Neural progenitor cell (in vitro differentiated cells): ENCODE data around the gene BCAS2.

Source experiments
- EZH2phosphoT487 ChIP-seq: fragments of 200-600 bp; sonication (generic); IDR thresholded peaks from 2 replicates; pipeline ENCODE4 v1.6.1; 2017; ENCODE audit warnings: antibody characterized with exemption
- TF ChIP-seq, protein P1 (sequence below): fragments of 200-600 bp; sonication (generic); IDR thresholded peaks from 2 replicates; pipeline ENCODE4 v1.5.1; 2017; ENCODE audit warnings: antibody characterized with exemption, mild to moderate bottlenecking

DNA sequence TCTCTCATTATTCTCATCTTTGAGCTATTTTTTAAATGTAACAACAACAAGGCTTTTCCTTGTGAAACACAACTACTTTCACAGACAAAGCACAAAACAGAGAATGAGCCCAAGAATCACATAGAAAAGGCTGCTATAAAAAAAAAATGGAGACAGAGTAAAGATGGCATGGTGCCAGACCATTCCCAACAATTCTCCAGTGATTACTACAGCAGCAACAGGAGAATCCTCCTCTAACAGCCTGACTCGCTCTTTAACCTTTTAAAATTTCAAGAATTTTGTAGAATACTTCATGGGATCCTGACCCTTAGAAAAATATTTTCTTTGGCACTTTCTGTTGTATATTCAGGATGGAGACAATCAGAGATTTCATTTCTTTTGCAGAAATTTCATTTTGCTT lies 3.8 kb upstream of the BCAS2 start:
- TF ChIP-seq, protein P1, sequence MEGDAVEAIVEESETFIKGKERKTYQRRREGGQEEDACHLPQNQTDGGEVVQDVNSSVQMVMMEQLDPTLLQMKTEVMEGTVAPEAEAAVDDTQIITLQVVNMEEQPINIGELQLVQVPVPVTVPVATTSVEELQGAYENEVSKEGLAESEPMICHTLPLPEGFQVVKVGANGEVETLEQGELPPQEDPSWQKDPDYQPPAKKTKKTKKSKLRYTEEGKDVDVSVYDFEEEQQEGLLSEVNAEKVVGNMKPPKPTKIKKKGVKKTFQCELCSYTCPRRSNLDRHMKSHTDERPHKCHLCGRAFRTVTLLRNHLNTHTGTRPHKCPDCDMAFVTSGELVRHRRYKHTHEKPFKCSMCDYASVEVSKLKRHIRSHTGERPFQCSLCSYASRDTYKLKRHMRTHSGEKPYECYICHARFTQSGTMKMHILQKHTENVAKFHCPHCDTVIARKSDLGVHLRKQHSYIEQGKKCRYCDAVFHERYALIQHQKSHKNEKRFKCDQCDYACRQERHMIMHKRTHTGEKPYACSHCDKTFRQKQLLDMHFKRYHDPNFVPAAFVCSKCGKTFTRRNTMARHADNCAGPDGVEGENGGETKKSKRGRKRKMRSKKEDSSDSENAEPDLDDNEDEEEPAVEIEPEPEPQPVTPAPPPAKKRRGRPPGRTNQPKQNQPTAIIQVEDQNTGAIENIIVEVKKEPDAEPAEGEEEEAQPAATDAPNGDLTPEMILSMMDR: no peak
- no peak for TF ChIP-seq EZH2phosphoT487
